GM23248 (cell line): ENCODE data around the gene LRMDA. TPM values are rescaled to one million over a fixed set of nuclear protein-coding genes. Genes with fewer than 3 reads are reported as not detected.

ENCODE experiments used
- DNase-seq: peaks from one replicate; pipeline ENCODE4 v3.0.0-alpha.2; 2015
- H2AFZ ChIP-seq: fragments of 200-600 bp; sonication (generic); 2 replicates; pipeline ENCODE4 v1.6.1; 2016; ENCODE audit warnings: antibody characterized with exemption
- H3F3A ChIP-seq: fragments of 200-600 bp; sonication (generic); 2 replicates; pipeline ENCODE4 v1.6.1; 2016; ENCODE audit warnings: mild to moderate bottlenecking, antibody characterized with exemption, mixed run types; ENCODE audit not compliant: insufficient read depth
- H3K27ac ChIP-seq: fragments of 200-600 bp; sonication (generic); 2 replicates; pipeline ENCODE4 v1.5.1; 2016; ENCODE audit warnings: mild to moderate bottlenecking
- H3K27me3 ChIP-seq: fragments of 200-600 bp; sonication (generic); replicated peaks from 2 replicates; pipeline ENCODE4 v1.6.1; 2016; ENCODE audit warnings: mild to moderate bottlenecking; ENCODE audit not compliant: insufficient read depth
- H3K36me3 ChIP-seq: fragments of 200-600 bp; sonication (generic); 2 replicates; pipeline ENCODE4 v1.6.1; 2016; ENCODE audit warnings: low read depth, mild to moderate bottlenecking
- H3K4me1 ChIP-seq: fragments of 200-600 bp; sonication (generic); 2 replicates; pipeline ENCODE4 v1.6.1; 2016; ENCODE audit warnings: mild to moderate bottlenecking; ENCODE audit not compliant: insufficient read depth
- H3K4me2 ChIP-seq: fragments of 200-600 bp; sonication (generic); one replicate; pipeline ENCODE4 v1.6.1; 2016; ENCODE audit warnings: mild to moderate bottlenecking; ENCODE audit not compliant: unreplicated experiment
- H3K4me3 ChIP-seq: fragments of 200-600 bp; sonication (generic); 2 replicates; pipeline ENCODE4 v1.5.1; 2016; ENCODE audit warnings: mild to moderate bottlenecking
- H3K79me2 ChIP-seq: fragments of 200-600 bp; sonication (generic); 2 replicates; pipeline ENCODE4 v1.6.1; 2016; ENCODE audit warnings: mild to moderate bottlenecking; ENCODE audit not compliant: insufficient read depth
- H3K9ac ChIP-seq: fragments of 200-600 bp; sonication (generic); 2 replicates; pipeline ENCODE4 v1.6.1; 2016; ENCODE audit warnings: mild to moderate bottlenecking
- H3K9me2 ChIP-seq: fragments of 200-600 bp; sonication (generic); 2 replicates; pipeline ENCODE4 v1.6.1; 2016; ENCODE audit warnings: mixed run types, mild to moderate bottlenecking, moderate library complexity; ENCODE audit not compliant: insufficient read depth
- H3K9me3 ChIP-seq: fragments of 200-600 bp; sonication (generic); one replicate; pipeline ENCODE4 v1.6.1; 2017; ENCODE audit warnings: low read depth
- H4K20me1 ChIP-seq: fragments of 200-600 bp; sonication (generic); 2 replicates; pipeline ENCODE4 v1.6.0; 2016; ENCODE audit not compliant: insufficient read depth
- EZH2 ChIP-seq: fragments of 200-600 bp; sonication (generic); IDR thresholded peaks from 2 replicates; pipeline ENCODE4 v1.6.1; 2018; ENCODE audit warnings: antibody characterized with exemption, mild to moderate bottlenecking; ENCODE audit not compliant: insufficient read depth, poor library complexity, severe bottlenecking
- EZH2phosphoT487 ChIP-seq: fragments of 200-600 bp; sonication (generic); IDR thresholded peaks from 2 replicates; pipeline ENCODE4 v1.6.1; 2018; ENCODE audit warnings: antibody characterized with exemption, moderate library complexity, mild to moderate bottlenecking, low read depth; ENCODE audit not compliant: insufficient read depth
- WGBS, 2 experiments: methylation state at CpG; one replicate each; pipeline ENCODE4 v1.1.6; 2015 to 2017; ENCODE audit warnings: low lambda C conversion rate in 2 of 2, low coverage in 1 of 2; ENCODE audit errors: missing lambda C conversion rate in 2 of 2; 5-methylcytosine and 5-hydroxymethylcytosine counted together
- in situ Hi-C: fragments of 300-500 bp; cut with MboI; formaldehyde crosslinking; loops from 2 replicates; pipeline ENCODE4 v1.15.0; 2020
- polyA plus RNA-seq: library from polyadenylated mRNA; unstranded; fragments of >200 nt; fragmentation: Nextera tagmentation; extraction: Ambion mirVana; gene quantifications from 2 replicates; pipeline ENCODE4 v1.2.1, GENCODE V29; 2016
- total RNA-seq: library from RNA; depleted of rRNA; stranded (reverse); fragments of >200 nt; shearing (Covaris generic); gene quantifications from 2 replicates; pipeline ENCODE4 v1.2.3, GENCODE V29; 2014

The LRMDA gene
- total and polyA plus RNA-seq, 2 experiments from 2014 or later: 2.6 TPM; not detected in 1

DNA sequence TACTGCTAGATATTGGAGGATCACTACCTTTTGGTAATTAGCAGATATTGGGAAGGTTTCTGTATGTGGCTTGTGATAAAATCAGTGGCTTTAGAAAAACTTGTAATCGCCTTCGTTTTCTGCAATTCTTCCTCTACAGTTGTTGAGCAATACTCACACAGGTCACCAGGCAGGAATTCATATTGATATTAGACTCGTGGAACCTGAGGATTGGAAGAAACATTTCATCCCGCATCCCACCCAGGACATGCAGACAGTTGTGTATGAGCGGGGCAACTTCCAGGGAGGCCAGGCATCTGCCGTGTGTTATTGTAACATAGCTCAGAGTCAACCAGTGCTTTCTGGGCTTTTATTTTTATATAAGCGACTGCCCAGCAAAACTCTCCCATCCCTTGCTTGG, 821.3 kb downstream of the LRMDA start:
- TF ChIP-seq EZH2 (no peak), EZH2phosphoT487 (no peak)
- H3K36me3 ChIP-seq: no peaks in the 10 kb centered on the region
- H3K4me2 ChIP-seq: peak overlapping the region; percentile 34
- no peaks in the 10 kb centered on the region for H3K79me2 ChIP-seq
- 81 to 84% methylated on average over 7 of the region's 7 CpGs for WGBS, 2 experiments
- H3K27ac ChIP-seq: peak overlapping the region; percentile 27
- no peak overlapping the region for H3K9ac ChIP-seq
- no peaks in the 10 kb centered on the region for H4K20me1 ChIP-seq
- H3K27me3 ChIP-seq: no peaks in the 10 kb centered on the region
- H2AFZ ChIP-seq: no peak overlapping the region
- peaks cover 25% of the 10 kb centered on the region for H3K4me1 ChIP-seq
- H3K9me3 ChIP-seq: no peaks in the 10 kb centered on the region
- no peak overlapping the region for H3K4me3 ChIP-seq
- H3K9me2 ChIP-seq: no peaks in the 10 kb centered on the region
- in situ Hi-C loops: no loop called here
- H3F3A ChIP-seq: peaks cover 14% of the 10 kb centered on the region
- DNase-seq: no peak

DNA sequence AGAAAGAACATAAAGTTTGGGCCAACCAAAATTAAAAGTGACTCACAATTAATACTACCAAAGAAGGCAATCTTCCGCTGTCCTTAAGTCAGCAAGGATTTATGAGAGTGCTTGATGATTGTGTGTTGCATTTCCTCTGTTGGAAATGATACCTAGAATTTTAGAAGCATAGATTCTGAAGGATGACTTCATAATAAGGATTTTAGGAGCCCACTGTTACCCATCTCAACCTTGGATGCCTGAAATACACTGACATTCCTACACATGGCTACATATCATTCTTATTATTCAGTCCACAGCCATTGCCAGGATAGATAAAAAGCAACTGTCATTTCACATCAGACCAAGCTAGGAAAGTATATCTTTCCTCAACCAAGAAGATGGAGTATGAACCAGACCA, 823.8 kb downstream of the LRMDA start:
- H3K9me2 ChIP-seq: no peaks in the 10 kb centered on the region
- no peaks in the 10 kb centered on the region for H3K27me3 ChIP-seq
- H2AFZ ChIP-seq: no peak overlapping the region
- no peaks in the 10 kb centered on the region for H3K9me3 ChIP-seq
- WGBS, 2 experiments: 83 to 85% methylated on average over 1 of the region's 1 CpG
- DNase-seq: peak; percentile 4
- peaks cover 25% of the 10 kb centered on the region for H3K4me1 ChIP-seq
- no peaks in the 10 kb centered on the region for H4K20me1 ChIP-seq
- H3K27ac ChIP-seq: no peak overlapping the region
- peaks cover 14% of the 10 kb centered on the region for H3F3A ChIP-seq
- H3K4me2 ChIP-seq: no peak overlapping the region
- TF ChIP-seq EZH2 (no peak), EZH2phosphoT487 (no peak)
- in situ Hi-C loops: no loop called here
- no peaks in the 10 kb centered on the region for H3K36me3 ChIP-seq
- H3K79me2 ChIP-seq: no peaks in the 10 kb centered on the region
- no peak overlapping the region for H3K9ac ChIP-seq
- H3K4me3 ChIP-seq: no peak overlapping the region

DNA sequence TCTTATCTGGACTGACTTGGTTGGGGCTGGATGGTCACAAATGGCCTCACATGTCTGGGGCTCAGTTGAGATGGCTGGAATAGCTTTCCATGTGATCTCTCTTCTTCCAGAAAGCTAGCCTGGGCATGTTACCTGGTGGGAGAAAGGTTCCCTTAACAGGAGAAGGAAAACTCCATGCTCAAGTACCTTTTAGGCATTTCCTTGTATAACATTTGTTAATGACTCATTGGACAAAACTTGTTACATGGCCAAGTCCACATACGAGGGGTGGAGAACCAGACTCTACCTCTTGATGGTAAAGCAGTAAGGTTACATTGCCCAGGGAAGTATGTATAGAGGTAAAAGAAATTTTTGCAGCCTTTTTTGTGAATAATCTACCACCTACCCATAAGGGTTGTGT, 826.4 kb downstream of the LRMDA start:
- in situ Hi-C loops: no loop called here

DNA sequence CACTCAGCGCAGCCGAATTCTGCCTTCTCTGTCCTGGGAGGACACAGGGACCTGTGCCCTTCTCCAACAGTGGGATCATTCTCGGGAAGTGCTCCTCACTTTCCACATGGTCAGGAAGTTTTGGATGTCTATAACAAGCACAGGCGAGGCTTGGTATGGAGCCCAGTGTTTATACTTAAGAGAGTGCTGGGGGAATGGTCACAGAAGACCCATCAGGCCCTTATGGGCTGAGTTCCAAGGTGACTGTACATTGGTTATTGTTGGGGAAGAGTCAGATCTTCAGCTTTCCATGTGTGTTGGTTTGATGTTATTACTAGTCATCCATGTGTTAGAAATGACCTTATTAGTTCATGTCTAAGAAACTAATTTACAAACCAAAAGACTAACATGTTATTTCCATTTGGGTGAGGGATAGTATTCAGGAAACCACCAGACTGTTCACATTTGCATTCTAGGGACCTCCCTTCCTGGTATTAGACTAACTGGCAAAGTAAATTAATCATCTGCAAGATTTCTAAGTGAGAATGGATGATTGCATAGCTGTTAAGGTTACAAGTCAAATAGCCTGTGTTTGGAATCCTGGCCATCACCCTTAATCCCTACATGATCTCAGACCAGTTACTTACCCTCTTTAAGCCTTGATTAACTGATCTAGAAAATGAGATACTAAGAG, 834.2 kb downstream of the LRMDA start:
- H3K4me3 ChIP-seq: no peak overlapping the region
- DNase-seq: no peak
- no peaks in the 10 kb centered on the region for H3K4me1 ChIP-seq
- H3K9me3 ChIP-seq: no peaks in the 10 kb centered on the region
- no peak overlapping the region for H3K4me2 ChIP-seq
- no peaks in the 10 kb centered on the region for H3K9me2 ChIP-seq
- TF ChIP-seq EZH2phosphoT487: no peak
- TF ChIP-seq EZH2: no peak
- H3K79me2 ChIP-seq: no peaks in the 10 kb centered on the region
- no peak overlapping the region for H3K27ac ChIP-seq
- 71 to 76% methylated on average over 4 of the region's 4 CpGs for WGBS, 2 experiments
- H3F3A ChIP-seq: no peaks in the 10 kb centered on the region
- no peak overlapping the region for H3K9ac ChIP-seq
- no peaks in the 10 kb centered on the region for H4K20me1 ChIP-seq
- no peaks in the 10 kb centered on the region for H3K36me3 ChIP-seq
- no peaks in the 10 kb centered on the region for H3K27me3 ChIP-seq
- in situ Hi-C loops: no loop called here
- H2AFZ ChIP-seq: no peak overlapping the region

More for the DNA sequence above, 826.4 kb downstream of the LRMDA start:
- H2AFZ ChIP-seq: no peak overlapping the region
- no peaks in the 10 kb centered on the region for H3K79me2 ChIP-seq
- H3K36me3 ChIP-seq: no peaks in the 10 kb centered on the region
- H3K4me2 ChIP-seq: no peak overlapping the region
- H3K9ac ChIP-seq: no peak overlapping the region
- H3K27me3 ChIP-seq: no peaks in the 10 kb centered on the region
- H3K4me3 ChIP-seq: no peak overlapping the region
- H3K27ac ChIP-seq: no peak overlapping the region
- no peaks in the 10 kb centered on the region for H4K20me1 ChIP-seq
- WGBS, 2 experiments: 57 to 65% methylated on average over 1 of the region's 1 CpG
- H3K9me3 ChIP-seq: no peaks in the 10 kb centered on the region
- H3K9me2 ChIP-seq: no peaks in the 10 kb centered on the region
- H3K4me1 ChIP-seq: peaks cover 10% of the 10 kb centered on the region; the same call in 1 of the 2 replicates
- no peak for TF ChIP-seq EZH2
- no peak for TF ChIP-seq EZH2phosphoT487
- no peak for DNase-seq
- H3F3A ChIP-seq: peaks cover 5% of the 10 kb centered on the region; the same call in 1 of the 2 replicates

DNA sequence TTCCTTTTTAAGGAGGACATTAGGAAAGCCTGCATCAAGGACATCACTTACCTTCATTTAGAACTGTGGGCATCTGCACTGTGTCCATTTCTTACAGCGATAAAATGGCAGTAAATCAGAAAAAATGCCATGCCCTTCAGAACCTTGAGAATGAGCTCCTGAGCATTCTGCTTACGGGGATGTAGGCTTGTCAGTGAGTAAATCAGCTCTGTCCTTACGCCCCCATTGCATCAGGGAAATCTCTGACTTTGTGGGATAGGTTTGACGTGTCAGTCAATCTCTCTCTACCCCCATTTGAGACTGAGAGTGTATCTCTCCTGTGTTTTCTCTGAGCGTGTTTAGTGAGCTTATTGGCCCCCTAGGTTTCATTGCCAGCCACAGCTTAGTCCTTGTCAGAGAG, 837.1 kb downstream of the LRMDA start:
- no peak overlapping the region for H3K4me3 ChIP-seq
- no peaks in the 10 kb centered on the region for H3K9me2 ChIP-seq
- WGBS, 2 experiments: 60 to 61% methylated on average over 5 of the region's 5 CpGs
- H4K20me1 ChIP-seq: no peaks in the 10 kb centered on the region
- TF ChIP-seq EZH2 (no peak), EZH2phosphoT487 (no peak)
- H3K27me3 ChIP-seq: no peaks in the 10 kb centered on the region
- H3K9ac ChIP-seq: no peak overlapping the region
- no peak for DNase-seq
- H3K9me3 ChIP-seq: no peaks in the 10 kb centered on the region
- H3K27ac ChIP-seq: no peak overlapping the region
- no peak overlapping the region for H3K4me2 ChIP-seq
- no peak overlapping the region for H2AFZ ChIP-seq
- no peaks in the 10 kb centered on the region for H3K36me3 ChIP-seq
- in situ Hi-C loops: no loop called here
- no peaks in the 10 kb centered on the region for H3K79me2 ChIP-seq
- H3F3A ChIP-seq: no peaks in the 10 kb centered on the region
- no peaks in the 10 kb centered on the region for H3K4me1 ChIP-seq
